GM12878 (cell line): Measurements from ENCODE around the gene GFRA3. TPM values are rescaled to one million over a fixed set of nuclear protein-coding genes. Genes with fewer than 3 reads are reported as not detected.
A peak's percentile ranks its signal among the peaks of the same experiment; 100 is the strongest.

Experiments used
- ATAC-seq: fragments of 200-7000 bp; cut with Tn5 transposase; 3 replicates; pipeline ENCODE4 v1.9.1; 2020; ENCODE audit warnings: mild to moderate bottlenecking, moderate library complexity
- BruUV-seq: library from RNA; stranded (reverse); fragments of 400-500 nt; replicated peaks from 2 replicates; lab custom pipeline; 2021; lab: Mats Ljungman, UMichigan
- CTCF ChIA-PET: fragments of 300-600 bp; sonication (Branson Sonifier 250); formaldehyde crosslinking; extraction: SDS; loops from one replicate; lab custom pipeline; 2021; ENCODE audit warnings: inconsistent platforms; lab: Yijun Ruan, JAX
- POLR2A ChIA-PET: fragments of 350-600 bp; formaldehyde crosslinking; extraction: SDS; loops from one replicate; lab custom pipeline; 2021; ENCODE audit warnings: inconsistent platforms; lab: Charles Lee
- RAD21 ChIA-PET: fragments of 300-600 bp; sonication (Branson Sonifier 250); formaldehyde crosslinking; loops from one replicate; lab custom pipeline; 2023; ENCODE audit warnings: antibody characterized with exemption; ENCODE audit not compliant: unreplicated experiment; lab: Charles Lee
- SMC1A ChIA-PET: fragments of 300-600 bp; sonication (Branson Sonifier 250); formaldehyde crosslinking; loops from one replicate; lab custom pipeline; 2023; ENCODE audit not compliant: unreplicated experiment, uncharacterized antibody; lab: Charles Lee
- DNase-seq: peaks from one replicate; pipeline ENCODE4 v3.0.0-alpha.2; 2011; ENCODE audit warnings: low read depth, low spot score
- FAIRE-seq: peaks from 3 replicates; lab custom pipeline; 2011; peaks lifted over from hg19 to GRCh38; lab: Jason Lieb, UNC
- H2AFZ ChIP-seq: 2 replicates; pipeline ENCODE4 v1.6.0; 2011; ENCODE audit warnings: low read depth, low read length, control low read depth; ENCODE audit not compliant: control insufficient read depth
- H3K27ac ChIP-seq: 2 replicates; pipeline ENCODE4 v1.5.1; 2011; ENCODE audit warnings: control low read depth; ENCODE audit not compliant: control insufficient read depth, insufficient read depth
- H3K27me3 ChIP-seq, 2 experiments: replicated peaks in 1 of 2; 2 replicates each; pipeline versions ENCODE4 v1.6.0 to v1.6.1; 2011; ENCODE audit warnings: low read length in 1 of 2; ENCODE audit not compliant: control insufficient read depth in 2 of 2, insufficient read depth in 2 of 2
- H3K36me3 ChIP-seq, 2 experiments: 2 replicates each; pipeline ENCODE4 v1.5.1; 2011; ENCODE audit warnings: low read length in 1 of 2; ENCODE audit not compliant: control insufficient read depth in 2 of 2, insufficient read depth in 2 of 2
- H3K4me1 ChIP-seq: 2 replicates; pipeline ENCODE4 v1.6.1; 2011; ENCODE audit warnings: mild to moderate bottlenecking, low read length, moderate library complexity, mixed read lengths; ENCODE audit not compliant: control insufficient read depth, insufficient read depth
- H3K4me2 ChIP-seq: 2 replicates; pipeline ENCODE4 v1.6.0; 2011; ENCODE audit warnings: control low read depth; ENCODE audit not compliant: control insufficient read depth, insufficient read depth
- H3K4me3 ChIP-seq: fragments of 200-600 bp; sonication (generic); 2 replicates; pipeline ENCODE4 v1.5.1; 2016
- H3K79me2 ChIP-seq: 2 replicates; pipeline ENCODE4 v1.6.0; 2011; ENCODE audit warnings: low read length; ENCODE audit not compliant: control insufficient read depth, insufficient read depth
- H3K9ac ChIP-seq: 2 replicates; pipeline ENCODE4 v1.8.0; 2011; ENCODE audit warnings: low read length, control low read depth, mixed read lengths; ENCODE audit not compliant: control insufficient read depth, insufficient read depth
- H3K9me3 ChIP-seq: replicated peaks from 3 replicates; pipeline ENCODE4 v1.5.1; 2011; ENCODE audit warnings: mild to moderate bottlenecking, low read length; ENCODE audit not compliant: control insufficient read depth, insufficient read depth
- H4K20me1 ChIP-seq: 2 replicates; pipeline ENCODE4 v1.6.0; 2011; ENCODE audit not compliant: control insufficient read depth, insufficient read depth
- CBX3 ChIP-seq: fragments of 200-600 bp; sonication (generic); IDR thresholded peaks from 2 replicates; pipeline ENCODE4 v1.6.1; 2016; ENCODE audit warnings: low read depth, borderline replicate concordance
- CREM ChIP-seq: IDR thresholded peaks from 2 replicates; pipeline ENCODE4 v1.6.1; 2014; ENCODE audit warnings: antibody characterized with exemption, low read depth
- CUX1 ChIP-seq: IDR thresholded peaks from 2 replicates; pipeline ENCODE4 v1.6.1; 2012; ENCODE audit warnings: improper control_type of control experiment, low read depth, low read length; ENCODE audit not compliant: insufficient replicate concordance
- HSF1 ChIP-seq: fragments of 150-350 bp; IDR thresholded peaks from 2 replicates; pipeline ENCODE4 v1.6.1; 2014; ENCODE audit warnings: mild to moderate bottlenecking, low read depth, low read length
- MEF2A ChIP-seq: IDR thresholded peaks from 2 replicates; pipeline ENCODE4 v1.6.1; 2011; ENCODE audit warnings: low read depth, mild to moderate bottlenecking, low read length, moderate library complexity; ENCODE audit not compliant: insufficient read depth
- SRF ChIP-seq, 2 experiments: IDR thresholded peaks; 2 replicates each; pipeline ENCODE4 v1.6.1; 2011; ENCODE audit warnings: low read depth in 2 of 2, low read length in 2 of 2, mild to moderate bottlenecking in 1 of 2, moderate library complexity in 1 of 2
- ZNF384 ChIP-seq: IDR thresholded peaks from 2 replicates; pipeline ENCODE4 v1.6.1; 2012; ENCODE audit warnings: low read depth, mild to moderate bottlenecking, low read length, improper control_type of control experiment, borderline replicate concordance
- WGBS: methylation state at CpG from one replicate; pipeline ENCODE4 v1.1.6; 2016; ENCODE audit warnings: low lambda C conversion rate; ENCODE audit not compliant: insufficient replicate concordance, insufficient coverage; ENCODE audit errors: missing lambda C conversion rate; 5-methylcytosine and 5-hydroxymethylcytosine counted together
- in situ Hi-C: fragments of 300-500 bp; cut with MboI; formaldehyde crosslinking; loops from 9 replicates; pipeline ENCODE4 v1.14.3; 2018; ENCODE audit warnings: mixed read lengths
- intact Hi-C: fragments of 100-400 bp; cut with micrococcal nuclease; formaldehyde crosslinking; loops from one replicate; pipeline ENCODE4 v1.14.2; 2022; ENCODE audit not compliant: unreplicated experiment
- polyA plus RNA-seq, 11 experiments: library from polyadenylated mRNA; depleted of rRNA in 4 of 11; unstranded in 6 of 11; stranded (reverse) in 5 of 11; fragments of >200 nt; fragmentation: Nextera tagmentation in 4 of 11; fragmentation: Illumina TruSeq in 1 of 11; extraction: Ambion mirVana in 4 of 11; extraction: Trizol in 1 of 11; gene quantifications; 1 replicate in 1 of 11; 2 replicates in 10 of 11; pipeline versions ENCODE4 v1.2.1 to v1.2.3, GENCODE V29; 2011 to 2016; ENCODE audit warnings: inconsistent platforms in 2 of 11, missing spikeins in 2 of 11, low read depth in 1 of 11
- total RNA-seq, 4 experiments: library from RNA; depleted of rRNA in 3 of 4; stranded (reverse); fragments of >200 nt in 3 of 4; fragmentation: Illumina TruSeq in 1 of 4; extraction: Trizol in 1 of 4; gene quantifications; 2 replicates each; pipeline versions ENCODE4 v1.2.1 to v1.2.3, GENCODE V29; 2013 to 2021

GFRA3 gene
- total and polyA plus RNA-seq, 10 of the 15 experiments (the other 5 are each of a cell fraction or from before 2014, with no cell fraction given): 0.06 to 0.10 (median 0.08) TPM; not detected in 7

GRCh38 chr5:138234651-138235050, 39.8 kb downstream of the GFRA3 start:
- no TSS peak for BruUV-seq
- no peak for FAIRE-seq

GRCh38 chr5:138233280-138233679, 41.1 kb downstream of the GFRA3 start:
- ATAC-seq (no peak), DNase-seq (no peak), FAIRE-seq (peak; percentile 61)
- H3K27ac ChIP-seq: no peak overlapping the region
- no peaks in the 10 kb centered on the region for H3K9me3 ChIP-seq
- H4K20me1 ChIP-seq: no peaks in the 10 kb centered on the region
- H3K36me3 ChIP-seq: no peaks in the 10 kb centered on the region
- in situ Hi-C loops (no loop called here), intact Hi-C loops (no loop called here)
- RAD21 ChIA-PET: no interaction called here
- H3K4me3 ChIP-seq: no peak overlapping the region
- POLR2A ChIA-PET: no interaction called here
- no peak overlapping the region for H2AFZ ChIP-seq
- TF ChIP-seq CUX1 (no peak), ZNF384 (no peak), HSF1 (no peak), MEF2A (no peak), CBX3 (no peak), CREM (no peak)
- SMC1A ChIA-PET: no interaction called here
- WGBS: 3% methylated on average over 2 of the region's 2 CpGs
- H3K4me1 ChIP-seq: no peaks in the 10 kb centered on the region
- H3K4me2 ChIP-seq: no peak overlapping the region
- no TSS peak for BruUV-seq
- CTCF ChIA-PET: interaction anchor here (0.6 to 2.2 kb wide), 2 partner anchors 10 to 199 kb away, joined by 3 to 8 read pairs; no protein-coding TSS in a partner anchor
- H3K9ac ChIP-seq: no peak overlapping the region
- no peaks in the 10 kb centered on the region for H3K27me3 ChIP-seq
- no peaks in the 10 kb centered on the region for H3K79me2 ChIP-seq

More at GRCh38 chr5:138234651-138235050, 39.8 kb downstream of the GFRA3 start:
- no peak for TF ChIP-seq SRF (IDR thresholded peaks at IDR 0.05; ENCODE audit: low read depth in 2 of 2, low read length in 2 of 2)
- no peaks in the 10 kb centered on the region for H3K27me3 ChIP-seq
- H2AFZ ChIP-seq: no peak overlapping the region
- H3K4me2 ChIP-seq: no peak overlapping the region
- H3K79me2 ChIP-seq: no peaks in the 10 kb centered on the region
- ChIA-PET RAD21 (no interaction called here), CTCF (interaction anchor here (0.9 to 1.3 kb wide), 2 partner anchors 9 to 11 kb away, joined by 3 read pairs; no protein-coding TSS in a partner anchor), SMC1A (interaction anchor here (0.7 kb wide), 1 partner anchor 299 kb away, joined by 3 read pairs; no protein-coding TSS in a partner anchor), POLR2A (no interaction called here)
- no peaks in the 10 kb centered on the region for H3K4me1 ChIP-seq
- in situ Hi-C loops (no loop called here), intact Hi-C loops (no loop called here)
- ATAC-seq: no peak
- no peaks in the 10 kb centered on the region for H4K20me1 ChIP-seq
- H3K9ac ChIP-seq: no peak overlapping the region
- H3K9me3 ChIP-seq: no peaks in the 10 kb centered on the region
- no peak overlapping the region for H3K27ac ChIP-seq
- WGBS: 63% methylated on average over 2 of the region's 2 CpGs
- DNase-seq: no peak
- H3K36me3 ChIP-seq: no peaks in the 10 kb centered on the region
- no peak overlapping the region for H3K4me3 ChIP-seq
